ENCODE results near the gene RABEP2.
A peak's percentile ranks its signal among the peaks of the same experiment; 100 is the strongest.
"Not testable (repeated sequence)": the region's sequence is repeated elsewhere in the genome, so short reads cannot be mapped to it uniquely, and the experiment has no call there.

The RABEP2 gene

DNA sequence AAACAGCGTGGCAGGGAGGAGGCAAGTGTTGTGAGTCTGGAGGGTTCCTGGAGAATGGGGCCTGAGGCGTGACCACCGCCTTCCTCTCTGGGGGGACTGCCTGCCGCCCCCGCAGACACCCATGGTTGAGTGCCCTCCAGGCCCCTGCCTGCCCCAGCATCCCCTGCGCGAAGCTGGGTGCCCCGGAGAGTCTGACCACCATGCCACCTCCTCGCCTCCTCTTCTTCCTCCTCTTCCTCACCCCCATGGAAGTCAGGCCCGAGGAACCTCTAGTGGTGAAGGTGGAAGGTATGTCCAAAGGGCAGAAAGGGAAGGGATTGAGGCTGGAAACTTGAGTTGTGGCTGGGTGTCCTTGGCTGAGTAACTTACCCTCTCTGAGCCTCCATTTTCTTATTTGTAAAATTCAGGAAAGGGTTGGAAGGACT is 6.8 kb upstream of the RABEP2 start, which contains the start of gene CD19:
Gene CD19, plus strand, starts transcription at position 171 of the 425 bp plus-strand sequence. Its CDS starts 30 bp downstream, at position 201.
- no peak for DNase-seq

DNA sequence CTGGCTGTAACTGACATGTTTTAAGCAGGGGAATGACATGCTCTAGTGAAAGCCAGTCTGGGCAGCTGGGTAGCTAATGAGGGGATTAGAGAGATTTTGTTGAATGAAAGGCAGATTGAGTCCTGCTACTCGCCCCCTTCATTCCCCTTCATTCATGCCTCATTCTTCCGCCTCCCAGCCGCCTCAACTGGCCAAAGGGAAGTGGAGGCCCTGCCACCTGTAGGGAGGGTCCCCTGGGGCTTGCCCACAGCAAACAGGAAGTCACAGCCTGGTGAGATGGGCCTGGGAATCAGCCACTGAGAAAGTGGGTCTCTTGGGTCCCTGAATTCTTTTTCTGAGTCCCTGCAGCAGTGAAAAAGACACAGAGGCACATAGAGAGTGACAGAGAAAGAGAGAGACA is 5.6 kb upstream of the RABEP2 start:
- DNase-seq = peak; percentile 21

DNA sequence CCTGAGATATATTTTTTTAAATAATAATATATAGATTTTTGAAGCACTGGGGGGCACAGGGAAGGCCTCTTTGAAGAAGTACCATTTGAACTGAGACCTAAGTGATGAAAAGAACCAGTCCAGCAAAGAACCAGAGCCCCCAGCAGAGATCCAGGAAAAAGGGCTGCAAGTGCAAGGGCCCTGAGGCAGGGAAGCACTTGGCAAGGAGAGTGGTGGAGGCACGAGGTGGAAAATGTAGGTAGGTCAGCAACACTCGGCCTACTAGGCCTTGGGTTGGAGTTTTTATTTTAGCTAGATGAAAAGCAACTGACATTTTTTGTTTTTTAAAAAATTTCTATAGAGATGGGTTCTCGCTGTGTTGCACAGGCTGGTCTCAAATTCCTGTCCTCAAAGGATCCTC is 5.2 kb upstream of the RABEP2 start:
- DNase-seq = no peak

DNA sequence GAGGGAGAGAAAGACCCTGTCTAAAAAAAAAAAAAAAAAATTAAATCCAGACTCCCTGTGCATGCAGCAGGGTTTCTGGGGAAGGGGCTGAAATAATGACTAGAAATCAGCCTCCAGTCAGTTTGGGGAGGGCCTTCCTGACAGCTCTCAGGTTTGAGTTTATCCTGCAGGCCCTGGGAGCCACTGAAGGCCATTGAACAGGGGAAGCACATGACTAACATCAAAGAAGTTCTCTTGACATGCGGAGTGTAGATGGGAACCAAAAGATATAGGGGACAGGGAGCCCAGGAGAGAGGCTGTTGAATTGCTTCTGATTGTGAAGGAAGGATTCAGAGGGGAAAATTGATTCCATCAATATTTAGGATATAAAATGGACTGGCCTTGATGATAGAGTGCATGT is 2.8 kb upstream of the RABEP2 start:
- no peak for DNase-seq

DNA sequence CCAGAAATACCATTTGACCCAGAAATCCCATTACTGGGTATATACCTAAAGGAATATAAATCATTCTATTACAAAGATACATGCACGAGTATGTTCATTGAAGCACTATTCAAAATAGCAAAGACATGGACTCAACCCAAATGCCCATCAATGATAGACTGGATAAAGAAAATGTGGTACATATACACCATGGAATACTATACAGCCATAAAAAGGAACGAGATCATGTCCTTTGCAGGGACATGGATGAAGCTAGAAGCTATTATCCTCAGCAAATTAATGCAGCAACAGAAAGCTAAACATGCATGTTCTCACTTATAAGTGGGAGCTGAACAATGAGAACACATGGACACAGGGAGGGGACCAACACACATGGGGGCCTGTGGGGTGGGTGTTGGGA is 1.2 kb upstream of the RABEP2 start:
- not testable (repeated sequence) for DNase-seq

DNA sequence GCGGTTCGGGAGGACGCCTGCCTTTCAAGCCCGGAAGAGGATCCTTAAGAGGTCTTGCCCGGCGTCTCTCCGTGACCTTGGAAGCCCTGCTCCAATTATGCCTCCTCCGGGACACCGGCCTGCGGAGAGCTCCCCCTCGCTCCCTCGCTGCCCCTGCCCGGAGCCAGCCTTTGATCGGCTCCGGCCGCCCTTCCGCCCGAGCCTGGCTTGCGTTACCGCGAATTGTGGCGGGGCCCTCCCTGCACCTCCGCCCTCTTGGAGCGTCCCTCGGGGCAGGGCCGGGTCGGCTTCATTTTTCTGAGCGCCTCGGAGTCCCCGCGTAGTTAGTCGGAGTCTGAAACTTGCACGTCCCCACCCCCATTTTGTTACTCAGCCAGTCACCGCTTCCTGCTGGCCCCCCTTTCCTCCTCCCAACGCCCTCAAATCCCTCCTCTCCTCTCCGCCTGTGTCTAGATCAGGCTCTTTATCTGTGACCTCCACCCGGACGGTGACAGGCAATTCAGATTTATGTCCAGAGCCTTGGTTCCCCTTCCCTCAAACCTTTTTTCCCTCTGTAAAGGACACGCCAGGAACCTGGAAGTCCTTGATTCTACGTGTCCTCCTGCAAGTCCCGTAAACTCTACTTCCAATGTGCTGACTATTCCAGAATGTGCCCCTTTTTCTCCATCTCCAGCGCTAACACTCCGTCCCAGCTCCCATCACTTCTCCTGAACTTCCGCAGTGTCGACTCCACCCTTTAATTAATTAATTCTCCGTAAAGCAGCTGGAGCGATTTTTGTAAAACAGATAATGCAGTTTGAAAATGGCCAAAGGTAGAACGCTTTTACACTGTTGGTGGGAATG is 569 bp upstream of the RABEP2 start:
- DNase-seq = peak; percentile 83

DNA sequence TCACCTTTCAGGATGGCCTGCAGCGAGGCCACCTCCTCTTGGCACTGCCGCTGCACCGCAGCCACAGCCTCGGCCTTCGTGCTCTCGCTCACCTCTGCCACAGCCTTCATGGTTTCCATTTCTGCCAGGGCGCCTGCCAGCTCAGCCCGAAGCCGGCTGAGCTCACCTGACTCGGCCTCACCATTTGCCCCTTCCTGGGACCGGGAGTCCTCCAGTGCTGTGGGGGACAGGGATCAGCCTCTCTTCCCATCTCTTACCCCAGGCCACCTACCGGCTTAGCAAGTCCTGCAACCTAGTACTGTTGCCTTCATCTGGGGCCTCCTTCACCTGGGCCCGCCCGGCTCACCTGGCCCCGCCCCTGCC is 658 bp downstream of the RABEP2 start:
- DNase-seq = no peak

DNA sequence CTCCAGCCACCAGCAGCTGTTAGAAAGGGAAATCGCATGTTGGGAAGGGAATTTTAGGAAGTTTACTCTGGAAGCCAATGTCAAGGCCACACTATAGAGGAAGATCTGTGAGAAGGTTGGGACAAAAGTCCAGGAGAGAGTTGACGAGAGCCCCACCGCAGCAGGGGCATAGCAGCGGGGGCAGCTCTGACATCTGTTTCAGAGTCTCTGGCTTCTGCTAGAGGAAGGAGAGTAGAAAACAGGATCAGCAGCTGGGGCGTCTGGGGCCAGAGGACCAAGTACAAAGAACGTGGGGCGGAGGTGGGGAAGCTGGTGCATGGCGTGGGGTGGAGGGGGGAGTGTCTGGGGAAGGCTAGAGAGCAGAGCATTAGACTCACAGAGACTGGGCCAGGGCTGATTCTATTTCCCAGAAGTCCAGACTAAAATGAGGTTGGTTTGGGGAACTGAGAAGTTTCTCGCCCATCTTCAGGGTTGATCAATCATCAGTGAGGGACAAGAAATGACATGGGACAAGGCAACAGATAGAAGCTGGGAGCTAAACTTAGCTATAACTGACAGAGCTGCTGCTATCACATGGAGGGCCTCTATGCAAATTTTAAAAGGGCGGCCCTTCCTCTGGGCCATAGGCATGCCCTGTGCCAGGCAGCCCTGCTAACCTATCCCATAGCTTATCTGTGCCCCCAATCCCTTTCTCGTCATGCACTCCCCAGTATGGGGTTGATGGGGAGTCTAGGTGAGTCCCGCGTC is 1.2 kb downstream of the RABEP2 start:
- DNase-seq = no peak

DNA sequence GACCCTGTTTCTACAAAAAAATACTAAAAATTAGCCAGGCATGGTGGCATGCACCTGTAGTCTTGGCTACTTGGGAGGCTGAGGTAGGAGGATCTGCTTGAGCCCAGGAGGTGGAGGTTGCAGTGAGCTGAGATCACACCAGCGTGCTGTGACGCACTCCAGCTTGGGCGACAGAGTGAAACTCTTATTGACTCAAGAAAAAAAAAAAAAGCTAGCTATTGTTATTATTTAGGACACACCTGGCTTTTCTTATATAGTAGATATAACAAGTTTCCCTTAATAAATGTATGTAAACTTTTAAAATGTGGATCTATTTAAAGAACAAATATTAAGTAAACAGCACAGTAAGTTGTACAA is 1.8 kb downstream of the RABEP2 start:
- DNase-seq = no peak

DNA sequence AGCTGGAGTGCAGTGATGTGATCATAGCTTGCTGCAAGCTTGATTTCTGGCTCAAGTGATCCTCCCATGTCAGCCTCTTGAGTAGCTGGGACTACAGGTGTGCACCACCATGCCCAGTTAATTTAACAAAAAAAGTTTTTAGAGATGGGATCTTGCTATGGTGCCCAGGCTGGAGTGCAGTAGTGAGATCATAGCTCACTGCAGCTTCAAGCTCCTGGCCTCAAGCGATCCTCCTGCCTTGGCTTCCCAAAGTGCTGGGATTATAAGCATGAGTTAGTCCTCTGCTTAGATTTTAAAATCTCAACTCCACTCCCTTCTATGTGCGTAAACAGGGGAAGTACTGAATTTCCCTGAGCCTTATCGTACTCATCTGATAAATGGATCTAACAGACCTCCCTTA is 6.3 kb downstream of the RABEP2 start:
- DNase-seq = no peak

DNA sequence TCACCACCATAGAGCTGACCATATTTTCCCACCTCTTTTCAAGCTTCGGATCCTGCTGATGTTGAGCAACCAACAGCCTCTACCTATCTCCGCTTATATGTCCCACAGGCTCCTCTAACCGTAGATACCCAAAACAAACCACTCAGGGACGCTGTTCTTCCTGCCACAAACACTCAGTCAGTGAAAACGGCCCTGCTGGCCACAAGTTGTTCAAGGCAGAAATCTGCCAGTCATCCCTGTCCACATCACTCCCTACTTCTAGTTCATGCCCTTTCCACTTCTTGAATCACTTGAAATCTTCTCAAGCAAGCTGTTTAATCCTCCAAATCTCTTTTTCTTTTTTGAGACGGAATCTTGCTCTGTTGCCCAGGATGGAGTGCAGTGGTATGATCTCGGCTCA is 7.9 kb downstream of the RABEP2 start:
- DNase-seq = no peak

DNA sequence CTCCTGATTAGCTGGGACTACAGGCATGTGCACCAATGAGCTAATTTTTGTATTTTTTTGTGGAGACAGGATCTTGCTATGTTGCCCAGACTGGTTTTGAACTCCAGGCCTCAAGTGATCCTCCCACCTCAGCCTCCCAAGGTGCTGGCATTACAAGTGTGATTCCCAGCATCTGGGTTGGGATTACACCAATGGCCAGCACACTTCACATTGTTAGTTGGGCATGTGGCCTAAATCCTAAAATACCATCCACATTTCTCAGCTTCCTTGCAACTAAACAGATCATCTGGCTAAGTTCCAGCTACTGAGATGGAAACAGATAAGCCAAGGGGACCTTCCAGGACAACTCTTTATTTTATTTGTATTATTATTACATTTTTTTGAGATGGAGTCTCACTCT is 9.9 kb downstream of the RABEP2 start:
- DNase-seq = no peak

DNA sequence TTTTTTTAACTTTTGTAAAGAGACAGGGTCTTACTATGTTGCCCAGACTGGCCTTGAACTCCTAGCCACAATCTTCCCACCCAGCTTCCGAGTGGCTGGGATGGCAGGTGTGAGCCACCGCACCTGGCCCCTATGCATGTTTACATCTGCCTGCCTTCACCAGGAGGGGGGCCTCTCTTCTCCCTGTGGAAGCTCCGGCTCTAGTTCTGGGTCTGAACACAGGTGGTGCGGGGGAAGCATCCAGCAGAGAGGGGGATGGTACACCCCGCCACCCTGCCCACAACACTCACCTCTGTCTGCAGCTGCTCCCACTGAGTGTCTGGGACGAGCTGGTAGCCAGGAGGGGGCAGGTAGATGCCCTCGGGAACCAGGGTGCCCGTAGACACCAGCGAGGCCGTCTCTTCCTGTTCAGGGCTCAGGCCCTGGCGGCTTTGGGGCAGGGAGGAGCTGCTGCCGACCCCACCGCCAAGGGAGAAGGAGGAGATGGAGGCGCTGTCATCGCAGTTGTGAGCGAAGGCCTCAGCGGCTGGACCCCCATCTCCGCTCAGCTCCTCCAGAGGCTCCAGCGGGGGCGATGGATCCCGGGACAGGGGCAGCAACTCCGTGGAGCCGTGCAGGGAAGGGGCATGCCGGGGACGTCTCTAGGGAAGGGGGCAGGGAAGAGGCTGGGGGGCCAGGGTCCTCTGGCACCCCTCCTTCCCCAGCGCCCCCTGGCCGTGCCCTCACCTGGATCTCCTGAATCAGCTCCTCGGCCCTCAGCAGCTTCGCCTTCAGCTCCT is 10.9 kb downstream of the RABEP2 start:
- no peak for DNase-seq

DNA sequence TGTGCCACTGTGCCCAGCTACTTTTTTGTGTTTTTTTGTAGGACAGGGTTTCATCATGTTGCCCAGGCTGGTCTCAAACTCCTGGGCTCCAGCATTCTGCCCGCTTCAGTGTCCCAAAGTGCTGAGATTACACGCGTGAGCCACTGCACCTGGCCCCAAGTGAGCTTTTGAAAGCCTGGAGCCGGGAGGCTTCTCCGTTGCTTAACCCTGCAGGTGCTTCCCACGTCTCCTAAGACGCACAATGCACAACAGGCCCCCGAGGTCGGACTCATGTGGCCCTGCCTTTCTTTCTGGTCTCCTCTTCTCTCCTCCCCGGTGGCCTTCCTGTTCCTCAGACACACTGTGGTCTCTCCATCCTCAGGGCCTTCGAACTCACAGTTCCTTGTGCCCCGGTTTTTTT is 12.5 kb downstream of the RABEP2 start:
- no peak for DNase-seq

DNA sequence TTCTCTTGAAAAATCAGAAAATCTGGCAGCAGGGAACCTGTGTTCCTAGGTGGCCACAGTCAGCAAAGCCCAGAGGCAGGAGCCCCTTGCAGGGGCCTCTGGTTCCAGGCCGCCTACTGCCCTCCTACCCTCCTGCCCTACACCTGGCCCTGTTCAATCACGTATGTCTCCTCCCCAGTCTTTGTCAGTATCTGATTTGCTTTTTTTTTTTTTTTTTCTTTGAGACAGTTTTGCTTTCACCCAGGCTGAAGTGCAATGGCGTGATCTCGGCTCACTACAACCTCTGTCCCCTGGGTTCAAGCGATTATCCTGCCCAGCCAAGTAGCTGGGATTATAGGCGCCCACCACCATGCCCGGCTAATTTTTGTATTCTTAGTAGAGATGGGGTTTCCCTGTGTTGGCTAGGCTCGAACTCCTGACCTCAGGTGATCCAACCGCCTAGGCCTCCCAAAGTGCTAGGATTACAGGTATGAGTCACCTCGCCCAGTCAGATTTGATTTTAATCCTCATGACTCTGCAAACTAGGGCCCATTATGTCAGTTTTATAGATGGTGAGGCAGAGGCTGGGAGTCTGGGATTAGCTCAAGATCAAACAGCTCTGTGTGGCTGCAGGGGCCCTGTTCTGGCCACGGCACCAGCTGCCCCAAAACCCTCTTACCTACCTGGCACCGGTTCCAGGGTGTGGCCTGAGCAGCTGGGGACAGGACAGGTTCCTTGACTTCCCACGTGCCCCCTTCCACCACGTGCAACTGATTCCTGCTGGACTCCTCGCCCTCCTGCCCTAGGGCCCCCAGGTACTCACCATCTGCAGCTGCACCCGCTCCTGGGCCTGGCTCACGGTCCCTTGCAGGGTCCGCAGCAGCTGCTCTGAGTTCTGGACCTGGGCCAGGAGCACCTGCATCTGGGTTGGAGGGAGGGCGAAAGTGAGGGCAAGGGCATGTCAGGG is 14.7 kb downstream of the RABEP2 start:
- no peak for DNase-seq

DNA sequence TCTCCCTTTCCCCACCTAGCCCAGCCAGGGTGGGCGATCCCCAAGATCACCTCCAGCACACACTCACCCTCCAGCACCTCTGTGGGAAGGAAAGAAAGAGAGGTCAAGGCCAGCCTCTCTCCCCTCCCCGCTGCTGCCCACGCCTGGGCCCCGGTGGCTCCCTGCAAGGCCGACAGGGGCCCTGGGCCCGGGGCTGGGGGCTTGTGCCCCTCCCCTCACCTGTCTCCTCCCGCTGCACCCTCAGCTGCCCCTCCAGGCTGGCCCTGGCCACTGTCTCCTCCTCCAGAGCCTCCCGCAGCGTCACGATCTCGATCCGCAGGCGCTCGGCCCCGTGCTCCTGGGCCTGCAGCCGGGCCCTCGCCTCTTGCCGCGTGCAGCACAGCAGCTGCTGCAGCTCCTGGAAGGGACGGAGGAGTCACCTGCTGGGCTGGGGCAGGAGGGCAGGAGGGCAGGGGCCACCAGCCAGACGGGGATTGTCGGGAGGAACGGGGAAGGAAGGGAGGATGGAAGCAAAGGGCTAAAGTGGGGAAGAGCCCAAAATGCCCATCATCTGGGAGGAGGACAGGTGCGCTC is 19.2 kb downstream of the RABEP2 start:
- no peak for DNase-seq

DNA sequence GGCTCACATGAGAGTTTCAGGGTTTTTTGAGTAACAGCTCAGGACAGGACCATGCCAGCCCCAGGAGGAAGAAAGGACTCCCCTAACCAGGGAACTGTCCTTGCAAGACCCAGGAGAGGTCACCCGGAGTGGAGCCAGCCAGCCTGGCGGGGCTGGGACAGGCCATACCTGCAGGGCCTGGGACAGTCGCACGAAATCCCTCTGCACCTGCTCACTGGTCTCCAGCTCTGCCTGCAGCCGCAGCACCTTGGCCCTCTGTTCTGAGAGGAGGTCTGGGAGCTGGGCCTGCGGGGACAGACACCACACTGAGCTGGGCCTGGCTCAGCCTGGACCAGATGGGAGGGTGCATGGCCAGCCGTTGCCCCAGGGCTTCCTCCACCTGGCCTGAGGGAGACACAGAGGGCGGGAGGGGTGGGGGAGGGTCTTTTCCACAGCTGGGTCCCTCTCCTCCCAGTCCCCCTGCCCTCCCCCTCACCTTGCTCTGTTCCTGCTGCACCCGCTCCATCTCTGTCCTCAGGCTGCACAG is 19.7 kb downstream of the RABEP2 start:
- DNase-seq = no peak

DNA sequence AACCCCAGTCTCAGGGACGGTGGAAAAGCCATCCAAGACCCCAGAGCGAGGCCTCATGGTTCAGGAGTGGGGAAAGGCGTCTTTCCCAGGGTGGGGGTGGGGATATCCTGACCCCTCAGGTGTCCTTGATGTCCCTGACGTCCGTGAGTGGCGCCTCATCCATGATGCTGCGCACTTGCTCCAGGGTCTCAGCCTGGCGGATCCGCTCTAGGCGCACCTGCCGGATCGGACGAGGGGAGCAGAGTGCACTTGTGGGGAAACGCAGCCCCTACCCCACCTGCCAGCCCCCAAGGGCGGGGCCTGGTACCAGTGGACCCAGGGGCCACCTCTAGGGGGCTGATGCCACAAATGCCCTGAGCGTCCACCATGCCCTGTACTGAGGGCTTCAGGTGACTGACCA is 20.2 kb downstream of the RABEP2 start:
- no peak for DNase-seq

DNA sequence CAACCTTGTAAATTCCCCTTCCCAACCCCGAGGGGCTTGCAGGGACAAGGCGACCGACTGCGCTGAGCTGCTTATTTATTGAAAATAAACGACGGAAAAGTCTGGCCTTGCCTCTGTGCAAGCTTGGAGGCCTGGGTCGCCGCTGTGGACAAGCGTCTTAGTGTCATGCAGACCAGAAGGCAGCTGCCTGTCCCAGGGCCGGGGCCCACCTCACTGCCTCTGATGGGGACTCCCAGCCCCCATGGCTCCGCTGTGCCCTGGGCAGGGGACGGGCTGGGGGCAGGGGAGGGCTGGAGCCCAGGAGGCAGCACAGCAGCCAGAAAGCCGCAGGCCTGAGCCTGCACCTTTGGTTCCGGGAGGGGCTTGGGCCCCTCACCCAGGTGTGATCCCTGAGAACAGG is 20.7 kb downstream of the RABEP2 start:
- DNase-seq = no peak

DNA sequence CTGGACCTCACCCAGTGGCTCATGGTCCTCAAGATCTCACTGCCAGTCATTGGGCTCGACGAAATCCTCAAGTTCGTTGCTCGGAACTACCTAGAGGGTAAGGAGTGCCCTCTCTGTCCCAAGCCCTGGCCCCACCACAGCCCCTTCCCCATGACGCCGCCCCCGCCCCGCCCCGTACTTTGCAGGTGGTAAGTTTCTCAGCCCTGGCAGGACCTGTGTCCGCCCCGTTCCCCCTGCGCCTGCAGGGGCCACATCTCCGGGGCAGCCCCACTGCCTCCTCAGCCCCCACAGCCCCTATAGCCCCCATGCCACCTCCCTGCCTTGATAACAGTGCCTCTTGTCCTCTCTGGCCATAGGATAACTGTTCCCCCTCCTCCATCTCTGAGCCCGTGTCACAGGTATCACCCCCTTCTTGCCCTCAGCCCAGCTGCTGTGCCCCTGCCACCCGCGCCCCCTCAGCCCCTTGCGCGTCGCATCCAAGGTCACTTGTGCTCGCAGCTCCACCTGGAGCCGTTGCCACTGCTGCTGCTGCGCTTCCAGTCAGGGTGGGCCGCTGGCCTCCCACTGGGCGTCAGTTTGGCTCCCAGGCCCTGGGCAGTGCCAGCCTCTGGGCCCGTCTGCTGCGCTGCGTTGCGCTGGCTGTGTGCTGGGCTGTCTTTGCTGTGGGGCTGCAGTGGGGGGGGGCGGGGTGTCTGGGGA is 21.5 kb downstream of the RABEP2 start:
- no peak for DNase-seq

DNA sequence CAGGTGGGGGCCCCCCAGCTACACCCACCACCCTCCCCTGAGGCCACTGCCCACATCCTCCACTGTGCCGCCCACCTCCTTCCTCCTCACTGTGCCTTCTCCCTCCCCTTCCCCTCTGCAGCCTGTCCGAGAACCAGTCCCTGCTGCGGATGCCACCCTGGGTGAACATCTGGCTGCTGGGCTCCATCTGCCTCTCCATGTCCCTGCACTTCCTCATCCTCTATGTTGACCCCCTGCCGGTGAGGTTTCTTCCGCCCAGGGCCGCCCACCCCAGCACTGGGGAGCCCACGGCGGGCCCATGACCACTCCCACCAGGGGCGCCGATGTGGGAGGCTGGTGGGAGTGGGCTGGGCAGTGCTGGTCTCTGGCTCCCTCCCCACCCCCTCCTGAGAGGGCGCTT is 22.1 kb downstream of the RABEP2 start:
- DNase-seq = peak; percentile 10

Data from GDM1 (cell line).